HepG2 (cell line): Measurements from ENCODE around the gene HMX1.

Source experiments
- CTCF ChIP-seq: sonication (generic); formaldehyde crosslinking; IDR thresholded peaks from 2 replicates; pipeline ENCODE4 v1.5.0; 2020; ENCODE audit warnings: mild to moderate bottlenecking, missing genetic modification reagents, moderate library complexity
- HMGXB3 ChIP-seq: sonication (generic); formaldehyde crosslinking; IDR thresholded peaks from 2 replicates; pipeline ENCODE4 v1.4.0; 2020; ENCODE audit warnings: missing genetic modification reagents, borderline replicate concordance
- TAF15 ChIP-seq: fragments of 200-400 bp; formaldehyde crosslinking; IDR thresholded peaks from one replicate; pipeline ENCODE4 v1.6.1; 2018; ENCODE audit warnings: mild to moderate bottlenecking, low read depth, low read length; ENCODE audit not compliant: poor library complexity, severe bottlenecking
- ZC3H4 ChIP-seq: sonication (generic); formaldehyde crosslinking; IDR thresholded peaks from 2 replicates; pipeline ENCODE4 v1.4.0; 2020; ENCODE audit warnings: missing genetic modification reagents, borderline replicate concordance
- ZNF280B ChIP-seq: sonication (generic); formaldehyde crosslinking; IDR thresholded peaks from 2 replicates; pipeline ENCODE4 v1.5.0; 2020; ENCODE audit warnings: missing genetic modification reagents, mild to moderate bottlenecking, borderline replicate concordance

- TF ChIP-seq ZNF280B (CRISPR knock-in tag), result no peak
- no peak for TF ChIP-seq CTCF (CRISPR knock-in tag)
- TF ChIP-seq HMGXB3 (CRISPR knock-in tag), result no peak
- no peak for TF ChIP-seq TAF15
- no peak for TF ChIP-seq ZC3H4 (CRISPR knock-in tag)
These were observed 6.8 kb upstream of the HMX1 start for GRCh38 chr4:8878421-8878820.
